Fibroblast of skin of back (primary cell): ENCODE measurements around the gene ANXA3.

Experiments used
- DNase-seq: peaks from one replicate; pipeline ENCODE4 v3.0.0-alpha.2; 2013

Gene ANXA3

DNA sequence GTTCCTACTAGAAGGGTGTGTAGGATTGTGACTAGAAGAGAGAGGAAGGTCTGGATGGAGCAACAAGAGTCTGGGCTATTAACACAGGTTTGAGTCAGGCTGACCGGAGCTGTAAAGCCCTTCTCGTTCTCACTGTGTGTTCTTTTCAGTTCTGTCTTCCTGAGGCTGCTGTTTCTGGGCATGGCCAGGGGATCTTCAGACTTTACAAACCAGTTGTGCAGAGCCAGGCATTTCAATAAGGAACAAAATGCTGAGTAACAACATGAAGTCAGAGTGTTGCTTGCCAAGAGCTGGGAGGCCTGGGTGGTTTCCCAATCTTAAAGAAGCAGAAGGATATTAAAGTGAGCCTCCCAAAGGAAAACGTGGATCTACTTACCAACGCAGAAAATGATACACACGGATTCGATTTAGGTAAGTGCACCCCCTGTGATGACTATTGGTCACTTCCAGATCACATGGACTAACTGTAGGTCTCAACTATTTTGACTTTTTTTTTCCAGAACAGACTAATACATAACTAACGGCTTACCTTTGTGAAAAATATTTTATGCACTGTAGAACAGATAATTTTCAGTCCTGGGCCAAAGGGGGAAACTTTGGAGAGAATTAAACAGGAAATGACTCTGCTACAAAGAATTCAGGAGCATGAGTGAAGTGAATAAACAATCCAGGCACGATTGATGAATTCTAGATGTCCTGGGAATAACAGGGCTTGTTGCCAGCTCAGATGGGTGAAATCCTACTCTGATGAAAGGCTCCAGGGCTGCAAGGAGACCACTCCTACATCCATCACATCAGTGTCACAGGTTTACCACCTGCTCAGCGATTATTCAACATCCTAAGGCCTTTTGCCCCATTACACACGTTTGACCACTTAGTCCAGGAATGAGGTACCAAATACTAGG lies 94.5 kb downstream of the ANXA3 start:
- peak; percentile 86 for DNase-seq

DNA sequence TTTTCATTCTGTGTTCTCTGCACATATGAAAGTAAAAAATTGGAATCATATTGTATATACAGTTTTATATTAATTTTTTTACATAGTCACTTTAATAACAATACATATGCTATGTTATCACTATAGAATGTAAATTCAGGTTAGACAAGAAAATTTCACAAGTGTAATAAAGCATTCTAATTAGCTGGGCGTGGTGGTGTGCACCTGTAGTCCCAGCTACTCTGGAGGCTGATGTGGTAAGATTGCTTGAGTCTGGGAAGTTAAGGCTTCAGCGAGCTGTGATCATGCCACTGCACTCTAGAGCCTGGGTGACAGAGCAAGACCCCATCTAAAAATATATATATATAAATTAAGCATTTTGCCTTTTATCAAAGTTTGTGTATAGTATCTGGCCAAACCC lies 95.7 kb downstream of the ANXA3 start:
- no peak for DNase-seq

DNA sequence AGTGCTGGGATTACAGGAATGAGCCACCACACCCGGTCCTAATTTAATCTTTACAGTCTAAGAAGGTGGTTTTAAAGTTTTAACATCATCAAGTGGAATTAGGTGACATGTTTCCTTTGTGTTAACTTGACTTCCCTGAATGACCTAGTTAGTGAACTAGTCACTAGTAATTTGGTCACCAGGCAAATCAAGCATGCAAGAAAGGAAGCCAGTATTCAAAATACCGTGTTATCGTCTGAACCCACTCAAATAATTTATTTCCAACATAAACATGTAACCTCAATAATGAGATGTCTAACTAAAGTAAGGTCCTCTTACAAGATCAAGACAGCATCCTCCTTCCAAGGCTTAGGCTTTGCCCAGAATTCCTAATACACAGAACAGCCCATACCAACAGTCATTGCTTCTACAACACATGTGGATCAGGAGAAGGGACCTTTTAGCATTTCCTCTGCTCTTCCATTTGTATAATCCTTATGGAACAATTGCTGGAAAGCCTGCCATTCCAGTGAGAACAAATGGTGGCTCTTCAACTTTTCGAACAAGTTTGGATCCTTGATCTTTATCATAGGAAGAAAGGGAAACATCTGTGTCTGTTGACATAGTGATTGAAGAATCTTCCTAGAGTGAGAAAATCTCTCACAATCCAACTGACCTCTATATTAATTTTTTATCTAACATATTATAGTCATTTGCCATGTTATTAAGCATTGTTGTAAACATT lies 97.2 kb downstream of the ANXA3 start:
- DNase-seq: no peak

DNA sequence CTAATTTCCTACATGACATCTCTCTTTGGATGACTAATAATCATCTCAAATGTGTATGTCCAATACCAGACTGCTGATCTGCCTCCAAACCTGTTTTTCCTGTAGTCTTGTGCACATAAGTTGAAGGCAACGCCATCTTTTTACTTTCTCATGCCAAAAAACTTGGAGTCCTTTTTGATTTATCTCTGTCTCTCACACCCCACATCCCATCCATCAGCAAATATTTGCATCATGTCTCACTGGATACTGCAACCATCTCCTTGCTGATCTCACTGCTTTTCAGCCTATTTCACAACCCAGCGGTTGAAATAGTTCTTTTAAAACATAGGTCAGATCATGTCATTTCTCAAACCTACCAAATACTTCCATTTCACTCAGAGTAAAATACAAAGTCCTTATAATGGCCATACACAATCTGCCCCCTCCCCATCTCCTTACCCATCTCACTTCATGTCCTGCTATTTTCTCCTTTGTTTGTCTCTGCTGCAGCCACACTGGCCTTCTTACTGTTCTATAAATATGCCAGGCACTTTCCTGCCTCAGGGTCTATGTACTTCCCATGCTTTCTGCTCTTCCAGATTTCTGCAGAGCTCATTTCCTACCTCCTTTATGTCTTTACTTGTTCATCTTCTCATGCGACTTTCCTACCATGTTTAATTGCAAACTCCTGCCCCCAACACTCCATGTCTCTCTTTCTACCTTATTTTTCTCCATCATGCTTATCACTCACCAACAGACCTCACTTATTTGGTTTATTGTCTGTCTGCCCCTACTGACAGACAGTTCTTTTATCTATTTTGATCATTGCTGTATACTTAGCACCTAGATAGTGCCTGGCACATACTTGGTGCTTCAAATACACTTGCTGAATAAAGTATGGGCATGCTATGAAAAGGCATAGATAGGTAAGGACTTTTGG lies 98.8 kb downstream of the ANXA3 start:
- peak; percentile 75 for DNase-seq

DNA sequence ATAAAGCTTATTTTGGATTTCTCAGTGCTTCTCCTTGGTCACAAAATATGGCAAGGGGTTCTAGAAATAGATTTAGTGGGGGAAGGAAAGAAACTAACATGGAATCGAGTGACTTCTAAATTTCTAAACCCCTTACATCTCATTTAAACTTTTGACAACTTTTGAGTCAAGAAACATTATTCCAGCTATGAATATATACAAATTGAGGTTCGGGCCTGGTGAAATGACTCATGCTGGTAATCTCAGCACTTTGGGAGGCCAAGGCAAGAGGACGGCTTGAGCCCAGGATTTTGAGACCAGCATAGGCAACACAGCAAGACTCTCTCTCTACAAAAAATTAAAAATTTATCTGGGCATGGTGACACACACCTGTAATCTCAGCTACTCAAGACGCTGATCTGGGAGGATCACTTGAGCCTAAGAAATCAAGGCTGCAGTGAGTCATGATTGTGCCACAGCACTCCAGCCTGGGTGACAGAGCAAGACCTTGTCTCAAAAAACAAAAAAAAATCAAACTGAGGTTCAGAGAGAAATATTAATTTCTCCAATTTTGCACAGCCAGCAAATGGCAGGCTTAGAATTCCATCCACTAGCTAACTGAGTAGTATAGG lies 99.8 kb downstream of the ANXA3 start:
- no peak for DNase-seq

DNA sequence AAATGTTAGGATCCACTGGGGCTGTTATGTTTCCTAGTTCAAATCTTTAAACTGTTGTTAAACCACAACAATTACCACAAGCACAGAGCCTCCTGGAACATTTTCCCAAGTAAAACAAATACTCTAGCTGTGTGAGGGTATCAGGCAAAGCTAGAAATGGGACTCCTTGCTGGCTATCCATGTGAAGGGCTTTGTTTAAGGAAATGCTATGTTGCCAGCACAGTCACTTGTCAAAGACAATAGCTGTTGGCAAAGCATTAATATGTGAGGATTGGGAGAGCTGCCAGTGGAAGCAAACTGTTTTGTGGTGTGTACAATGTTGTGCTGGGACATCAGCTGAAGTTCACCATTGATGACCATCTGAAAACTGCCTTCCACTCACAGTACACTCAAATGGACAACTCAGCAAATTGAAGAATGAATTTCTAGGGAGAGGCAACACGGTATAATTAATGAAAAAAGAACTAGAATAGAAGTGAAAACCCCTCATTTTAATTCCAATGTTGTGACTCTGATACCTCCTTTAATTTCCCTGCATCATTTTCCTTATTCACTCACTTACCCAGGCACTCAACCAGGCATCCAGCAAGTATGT lies 100.8 kb downstream of the ANXA3 start:
- DNase-seq: no peak

DNA sequence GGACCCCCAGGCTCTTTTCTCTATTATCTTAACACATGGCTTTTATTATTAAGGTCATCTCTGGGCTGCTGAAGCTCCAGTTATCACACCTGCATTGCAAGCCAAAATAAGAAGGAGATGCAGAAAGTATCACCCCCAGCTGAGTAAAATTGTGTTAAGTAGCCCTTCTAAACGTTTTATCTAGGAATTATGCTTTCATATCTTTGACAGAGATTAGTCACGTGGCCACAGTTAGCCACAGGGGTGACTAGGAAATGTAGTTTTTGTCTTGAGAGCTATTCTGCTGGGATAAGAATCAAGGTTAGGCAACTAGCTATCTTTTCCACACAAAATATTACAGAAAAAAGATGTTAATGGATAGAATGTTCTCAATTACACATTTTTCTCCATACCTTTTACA lies 102.1 kb downstream of the ANXA3 start:
- peak; percentile 33 for DNase-seq

DNA sequence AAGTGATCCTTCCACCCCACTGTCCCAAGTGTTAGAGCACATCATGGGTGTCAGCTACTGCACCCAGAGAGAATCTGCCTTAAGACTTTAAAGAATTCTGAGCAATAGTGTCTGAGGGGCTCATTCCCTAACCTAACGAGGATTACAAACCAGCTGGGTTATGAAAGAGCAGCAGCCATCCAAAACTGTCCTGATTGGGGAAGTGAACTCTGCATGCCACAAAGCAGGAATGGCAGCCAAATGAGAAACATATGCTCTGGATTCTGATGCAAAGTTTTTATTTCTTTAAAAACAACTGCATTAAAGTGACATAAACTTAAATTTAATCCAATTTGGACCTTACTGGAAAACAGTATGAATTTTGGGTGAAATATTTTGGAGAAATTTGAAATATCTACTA lies 103.2 kb downstream of the ANXA3 start:
- peak; percentile 68 for DNase-seq

DNA sequence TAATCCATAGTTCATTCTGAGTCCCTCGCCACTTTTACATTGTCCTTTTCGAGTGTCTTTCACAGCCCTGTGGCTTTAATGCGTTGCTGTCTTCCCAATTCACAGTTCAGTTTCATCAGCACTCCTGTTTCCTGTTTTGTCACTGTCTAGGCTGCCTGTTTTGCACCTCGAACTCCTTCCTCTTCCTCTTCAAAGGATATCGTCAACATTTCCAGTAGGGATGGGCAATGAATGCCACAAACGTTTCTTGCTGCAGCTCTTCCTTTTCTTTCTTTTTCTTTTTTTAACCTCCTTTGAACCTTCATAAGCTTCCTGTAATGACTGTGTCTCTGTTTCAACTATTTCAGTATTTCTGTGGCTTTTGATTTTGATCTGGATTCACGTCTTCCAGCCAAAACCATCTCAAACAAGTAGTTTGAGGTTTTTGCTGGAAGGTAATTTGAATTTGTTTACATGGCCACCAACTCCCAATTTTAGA lies 105.4 kb downstream of the ANXA3 start:
- DNase-seq: no peak

DNA sequence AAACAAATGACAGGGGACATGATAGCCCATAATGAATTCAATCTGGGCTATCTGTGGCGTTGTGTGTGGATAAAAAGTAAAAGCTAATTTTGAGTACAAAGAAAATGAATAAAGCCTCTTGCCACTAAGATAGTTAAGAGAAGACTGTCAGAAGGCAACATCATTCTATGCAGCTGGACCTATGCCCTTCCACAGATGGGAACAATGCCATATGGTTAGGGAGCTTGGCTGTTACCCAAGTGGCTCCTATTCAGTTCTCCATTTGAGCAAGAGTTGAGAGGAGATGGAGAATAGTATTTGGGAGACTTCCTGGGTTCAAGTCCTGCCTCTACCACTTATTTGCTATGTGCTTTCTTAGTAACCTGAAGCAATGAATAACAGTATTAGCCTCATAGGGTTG lies 107.7 kb downstream of the ANXA3 start:
- no peak for DNase-seq

DNA sequence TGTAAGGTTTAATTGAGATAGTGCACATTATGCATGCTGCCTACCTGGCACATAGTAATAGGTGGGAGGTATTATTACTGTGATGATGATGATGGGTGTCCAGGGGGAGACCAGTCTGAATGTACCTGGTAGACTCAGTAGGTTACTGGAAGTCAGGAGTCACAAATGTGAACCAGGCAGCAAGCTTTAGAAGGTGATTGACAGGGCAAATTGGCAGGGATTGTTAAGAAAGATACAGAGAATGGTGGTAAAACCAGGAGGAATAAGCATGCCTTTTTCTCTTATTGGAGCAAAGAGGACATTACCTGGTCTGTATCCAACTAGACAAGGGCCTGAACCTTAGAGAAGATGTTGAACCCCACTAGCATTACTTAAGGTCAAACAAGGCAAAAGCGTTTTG lies 108.1 kb downstream of the ANXA3 start:
- DNase-seq: no peak
